Measurements from ENCODE around the gene CCDC74A.
"Not testable (repeated sequence)": the region's sequence is repeated elsewhere in the genome, so short reads cannot be mapped to it uniquely, and the experiment has no call there.

The CCDC74A gene

DNA sequence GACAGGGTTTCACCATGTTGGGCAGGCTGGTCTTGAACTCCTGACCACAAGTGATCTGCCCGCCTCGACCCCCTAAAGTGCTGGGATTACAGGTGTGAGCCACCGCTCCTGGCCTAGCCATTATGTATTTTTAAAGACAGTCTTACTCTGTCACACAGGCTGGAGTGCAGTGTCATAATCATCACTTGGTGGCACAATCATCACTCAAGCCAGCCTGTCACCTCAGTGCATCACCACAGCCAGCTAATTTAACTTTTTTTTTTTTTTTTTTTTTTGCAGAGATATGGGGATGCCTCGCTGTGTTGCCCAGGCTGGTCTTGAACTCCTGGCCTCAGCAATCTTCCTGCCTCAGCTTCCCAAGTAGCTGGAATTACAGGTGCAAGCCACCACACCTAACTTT, 24.1 kb upstream of the CCDC74A start:
- not testable (repeated sequence) for DNase-seq

DNA sequence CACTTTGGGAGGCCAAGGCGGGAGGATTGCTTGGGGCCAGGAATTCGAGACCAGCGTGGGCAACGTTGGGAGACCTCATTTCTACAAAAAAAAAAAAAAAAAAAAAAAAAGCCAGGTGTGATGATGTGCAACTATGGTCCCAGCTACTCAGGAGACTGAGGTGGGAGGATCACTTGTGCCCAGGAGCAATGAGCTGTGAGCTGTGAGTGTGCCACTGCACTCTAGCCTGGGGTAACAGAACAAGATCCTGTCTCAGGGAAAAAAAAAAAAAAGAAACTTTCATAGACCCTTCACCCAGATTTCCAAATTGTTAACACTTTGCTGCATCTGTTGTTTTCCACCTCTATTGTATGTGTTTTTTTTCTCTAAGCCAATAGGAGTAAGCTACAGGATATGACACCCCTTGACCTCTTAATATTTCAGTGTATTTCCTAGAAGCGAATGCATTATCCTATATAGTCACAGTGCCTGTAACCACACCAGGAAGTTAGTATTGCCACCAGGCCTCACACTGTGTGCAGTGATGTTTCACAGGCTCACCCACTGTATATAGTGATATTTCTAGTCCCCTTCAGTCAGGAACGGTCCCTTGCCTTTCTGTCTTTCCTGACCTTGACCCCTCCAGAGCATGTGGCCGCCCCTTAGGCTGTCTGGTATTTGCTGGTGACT, 23.5 kb upstream of the CCDC74A start:
- not testable (repeated sequence) for DNase-seq

DNA sequence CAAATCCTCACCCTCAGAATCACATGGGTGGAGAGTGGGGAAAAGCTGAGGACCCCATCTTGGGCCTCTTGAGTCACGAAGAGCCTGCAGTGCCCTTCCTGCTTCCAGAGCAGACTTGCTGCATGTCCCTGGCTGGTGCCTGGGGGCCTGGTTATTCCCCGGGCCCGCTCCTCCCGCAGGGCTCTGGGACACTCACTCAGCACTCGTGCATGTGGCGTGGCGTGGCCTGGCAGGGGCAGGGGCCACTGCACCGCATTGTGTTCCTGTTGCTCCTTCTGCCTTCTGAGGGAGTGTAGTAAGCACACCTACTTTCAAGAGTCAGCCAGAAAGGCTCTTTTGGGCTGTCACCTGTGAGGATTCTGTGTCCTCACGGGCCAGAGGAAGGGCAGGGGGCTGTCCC, 18.1 kb upstream of the CCDC74A start:
- DNase-seq, result no peak

DNA sequence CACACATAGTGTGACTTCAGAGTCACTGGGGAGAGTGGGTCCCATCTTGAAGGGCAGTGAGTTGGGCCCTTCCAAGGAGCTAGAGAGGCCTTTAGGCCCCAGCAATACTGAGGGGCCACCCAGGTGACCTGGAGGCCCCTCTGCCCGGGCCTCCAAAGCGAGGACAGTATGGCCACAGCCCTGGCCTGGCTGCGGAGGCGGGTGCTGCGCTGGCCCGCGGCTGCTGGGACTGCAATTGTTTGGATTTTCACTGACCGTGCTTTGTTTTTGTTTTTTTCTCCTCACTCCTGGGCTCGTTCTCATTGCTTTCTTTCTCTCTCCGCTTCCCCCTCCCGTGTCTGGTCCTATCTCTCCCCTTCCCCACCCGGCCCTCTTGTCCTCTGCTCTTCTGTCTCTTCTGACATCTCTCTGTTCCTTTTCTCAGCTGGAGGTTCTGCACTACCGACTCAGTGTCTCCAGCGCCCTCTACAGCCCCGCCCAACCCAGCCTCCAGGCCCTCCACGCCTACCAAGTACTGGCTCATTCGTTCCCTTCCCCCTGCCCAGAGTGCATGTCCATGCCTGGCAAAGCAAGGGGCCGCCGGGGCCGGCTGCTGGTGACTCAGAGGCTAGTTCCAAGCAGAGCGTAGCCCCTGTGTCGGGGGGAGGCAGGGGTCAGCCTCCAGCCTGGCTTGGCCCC, 16.3 kb upstream of the CCDC74A start:
- not testable (repeated sequence) for DNase-seq

DNA sequence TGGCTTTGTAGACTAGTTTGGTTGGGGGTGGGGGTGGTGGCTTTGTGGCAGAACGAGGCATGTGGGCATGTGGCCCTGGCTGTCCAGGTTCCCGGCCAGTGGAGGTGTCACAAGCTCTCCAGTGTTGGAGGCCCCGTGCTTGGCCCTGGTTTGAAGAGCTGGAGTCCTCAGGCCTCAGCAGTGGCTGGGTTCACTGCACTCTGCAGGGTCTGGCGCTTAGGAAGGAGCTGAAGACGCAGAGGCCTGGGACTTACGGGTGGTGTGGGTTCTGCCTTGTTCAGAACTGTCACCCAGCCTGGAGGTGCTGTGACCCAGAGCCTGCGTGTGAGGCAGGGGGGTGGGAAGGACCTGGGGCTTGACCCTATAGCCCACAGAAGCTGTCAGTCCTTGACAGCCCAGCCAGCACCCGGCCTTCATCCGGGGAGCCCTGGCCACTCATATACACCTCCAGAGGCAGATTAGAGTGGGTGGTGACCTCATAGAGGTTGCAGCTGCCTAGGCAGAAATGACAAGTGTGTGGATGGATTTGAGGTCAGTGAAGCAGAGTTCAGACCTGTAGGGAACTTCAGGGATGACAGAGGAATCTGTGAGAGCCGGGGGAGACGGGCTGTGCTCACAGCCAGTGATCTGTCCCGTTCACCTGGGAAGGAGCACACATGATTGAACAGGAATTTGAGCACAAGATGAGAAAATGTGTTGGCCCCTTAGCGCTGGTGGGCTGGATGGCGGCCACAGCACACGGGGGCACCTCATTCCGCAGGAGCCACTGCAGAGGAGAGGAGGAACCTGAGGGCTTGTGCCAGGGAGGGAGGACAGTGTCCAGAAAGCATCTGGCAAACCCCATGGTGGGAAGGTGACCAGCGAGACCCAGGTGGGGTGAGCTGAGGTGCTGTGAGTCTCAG, 15.5 kb upstream of the CCDC74A start:
- DNase-seq, result not testable (repeated sequence)

DNA sequence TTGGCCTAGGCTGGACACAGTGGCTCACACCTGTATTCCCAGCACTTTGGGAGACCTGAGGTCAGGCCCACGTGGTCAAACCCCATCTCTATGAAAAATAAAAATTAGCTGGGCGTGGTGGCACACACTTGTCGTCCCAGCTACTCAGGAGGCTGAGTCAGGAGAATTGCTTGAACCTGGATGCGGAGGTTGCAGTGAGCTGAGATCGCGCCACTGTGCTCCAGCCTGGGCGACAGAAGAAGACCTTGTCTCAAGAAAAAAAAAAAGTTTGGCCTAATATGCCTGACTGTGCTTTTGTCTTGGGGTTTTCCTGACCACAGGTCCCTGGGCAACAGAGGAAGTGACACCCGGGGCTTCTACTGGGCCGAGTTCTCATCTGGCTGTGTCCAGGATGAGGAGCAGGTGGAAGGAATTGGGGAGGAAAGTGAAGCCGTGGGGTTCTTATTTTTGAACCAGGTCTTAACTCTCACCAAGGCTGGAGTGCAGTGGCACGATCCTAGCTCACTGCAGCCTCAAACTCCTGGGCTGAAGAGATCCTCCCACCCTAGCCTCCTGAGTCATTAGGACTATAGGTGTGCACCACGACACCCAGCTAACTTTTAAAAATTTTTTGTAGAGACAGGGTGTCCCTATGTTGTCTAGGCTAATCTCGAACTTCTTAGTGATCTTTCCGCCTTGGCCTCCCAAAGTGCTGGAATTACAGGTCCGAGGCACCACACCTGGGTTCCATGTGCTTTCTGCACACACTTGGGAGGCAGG, 13.1 kb upstream of the CCDC74A start:
- DNase-seq, result not testable (repeated sequence)

DNA sequence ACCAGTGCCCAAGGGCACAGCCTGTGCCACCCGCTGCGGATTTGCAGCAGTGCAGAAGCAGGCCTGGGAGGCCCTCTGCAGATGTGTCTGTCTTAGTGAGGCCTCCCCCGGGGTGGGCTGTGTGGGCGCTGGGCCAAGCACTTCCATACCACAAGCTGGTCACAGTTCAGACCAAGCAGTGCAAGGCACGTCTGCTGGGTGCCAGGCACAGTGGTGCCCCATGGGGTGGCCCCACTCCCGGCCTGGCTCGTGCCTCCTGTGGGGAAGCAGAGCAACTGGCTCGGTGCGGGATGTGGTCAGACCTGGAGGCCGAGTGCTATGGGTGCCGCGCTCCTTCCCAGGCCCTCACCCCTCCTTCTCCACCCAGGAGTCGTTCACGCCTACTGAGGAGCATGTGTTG, 12.5 kb upstream of the CCDC74A start:
- not testable (repeated sequence) for DNase-seq

DNA sequence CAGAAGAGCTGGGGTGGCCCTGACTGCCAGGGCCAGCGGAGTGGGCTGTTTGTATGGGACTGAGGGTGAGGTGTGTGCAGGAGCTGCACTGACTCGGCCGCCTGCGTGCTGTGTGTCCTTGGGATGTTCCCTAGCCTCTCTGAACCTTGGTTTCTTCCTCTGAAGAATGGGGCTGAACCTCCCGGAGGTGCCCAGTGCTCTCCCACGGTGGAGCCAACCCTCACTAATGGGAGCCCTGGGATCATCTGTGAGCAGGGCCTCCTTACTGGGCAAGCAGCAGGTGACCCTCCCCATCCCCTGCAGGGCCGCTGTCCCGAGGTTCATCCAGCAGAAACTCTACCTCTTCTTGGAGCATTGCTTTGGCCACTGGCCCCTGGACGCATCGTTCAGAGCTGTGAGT, 11.7 kb upstream of the CCDC74A start:
- DNase-seq, result no peak

DNA sequence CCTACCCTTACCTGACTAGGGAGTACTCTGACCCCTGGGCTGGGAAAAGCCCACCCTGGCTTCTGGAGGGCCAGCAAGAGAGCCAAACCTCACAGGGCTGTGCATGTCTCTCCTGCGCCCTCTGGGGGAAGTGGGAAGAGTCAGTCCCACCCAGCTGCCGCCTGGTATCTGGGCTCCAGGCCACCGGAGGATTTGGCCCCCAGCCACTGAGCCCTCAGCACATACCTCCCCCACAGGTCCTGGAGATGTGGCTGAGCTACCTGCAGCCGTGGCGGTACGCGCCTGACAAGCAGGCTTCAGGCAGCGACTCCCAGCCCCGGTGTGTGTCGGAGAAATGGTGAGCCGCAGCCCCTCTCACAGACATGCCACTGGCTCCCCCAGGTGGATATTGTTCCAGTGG, 11.1 kb upstream of the CCDC74A start:
- not testable (repeated sequence) for DNase-seq

DNA sequence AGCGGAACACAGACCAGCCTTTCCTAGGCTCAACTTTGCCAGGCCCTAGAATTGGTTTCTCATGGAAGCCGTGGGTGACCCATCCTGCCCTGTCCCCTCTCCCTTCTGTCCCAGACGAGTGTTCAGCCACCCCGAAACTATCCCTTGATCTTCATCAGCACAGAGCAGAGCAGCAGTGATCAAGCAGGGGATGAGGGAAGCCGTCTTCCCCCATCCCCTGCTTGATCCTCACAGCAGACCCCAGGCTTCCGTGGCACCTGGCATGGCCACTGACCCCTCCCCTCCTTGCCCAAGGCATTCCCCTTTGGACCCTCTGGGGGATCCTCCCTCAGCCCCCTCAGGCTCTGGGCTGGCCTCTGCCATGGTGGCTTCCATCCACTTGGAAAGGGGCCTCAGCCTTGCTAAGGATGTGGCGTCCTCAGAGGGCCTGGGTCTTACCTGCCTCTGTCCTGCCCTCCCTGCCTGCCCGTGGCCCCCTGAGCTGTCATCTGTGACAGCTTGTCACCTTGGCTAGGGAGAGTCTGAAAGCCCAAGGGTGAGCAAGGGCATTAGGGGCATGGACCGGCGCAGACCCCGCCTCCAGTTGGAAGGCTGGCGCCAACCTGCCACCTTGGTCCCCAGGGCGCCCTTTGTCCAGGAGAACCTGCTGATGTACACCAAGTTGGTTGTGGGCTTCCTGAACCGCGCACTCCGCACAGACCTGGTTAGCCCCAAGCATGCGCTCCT, 10.4 kb upstream of the CCDC74A start:
- peak; percentile 15 for DNase-seq

DNA sequence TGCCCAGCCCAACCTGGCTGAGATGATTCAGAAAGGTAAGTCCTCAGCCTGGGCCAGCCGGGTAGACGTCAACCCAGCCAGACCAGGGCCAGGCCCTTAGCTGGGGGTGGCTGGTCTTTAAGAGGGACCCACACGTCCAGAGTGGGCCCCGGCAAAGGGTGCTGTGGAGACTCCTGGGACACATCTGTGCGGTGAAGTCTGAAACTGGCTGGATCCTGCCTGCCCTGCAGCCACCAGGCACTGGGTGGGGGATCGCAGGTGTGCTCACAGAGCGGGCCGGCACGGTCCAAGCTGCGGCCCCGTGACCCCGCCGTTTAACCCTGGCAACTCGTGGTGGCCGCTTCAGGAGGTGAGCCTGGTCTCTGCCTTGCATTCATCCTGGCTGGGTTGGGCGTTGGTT, 9.8 kb upstream of the CCDC74A start:
- DNase-seq, result not testable (repeated sequence)

DNA sequence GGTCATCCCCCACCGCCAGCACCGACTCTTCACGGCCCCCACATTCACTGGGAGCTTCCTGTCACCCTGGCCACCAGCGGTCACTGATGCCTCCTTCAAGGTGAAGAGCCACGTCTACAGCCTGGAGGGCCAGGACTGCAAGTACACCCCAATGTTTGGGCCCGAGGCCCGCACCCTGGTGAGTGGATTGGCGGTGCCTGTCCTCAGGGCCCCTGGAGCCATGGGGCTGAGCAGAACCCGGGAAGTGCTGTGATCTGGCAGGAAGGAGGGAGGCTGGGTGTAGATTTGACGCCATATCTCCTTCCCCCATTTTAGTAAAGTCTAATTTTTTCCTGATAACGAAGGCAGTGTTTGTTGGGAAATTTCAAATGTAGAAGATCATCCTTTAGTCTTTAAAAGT, 9.2 kb upstream of the CCDC74A start:
- not testable (repeated sequence) for DNase-seq

DNA sequence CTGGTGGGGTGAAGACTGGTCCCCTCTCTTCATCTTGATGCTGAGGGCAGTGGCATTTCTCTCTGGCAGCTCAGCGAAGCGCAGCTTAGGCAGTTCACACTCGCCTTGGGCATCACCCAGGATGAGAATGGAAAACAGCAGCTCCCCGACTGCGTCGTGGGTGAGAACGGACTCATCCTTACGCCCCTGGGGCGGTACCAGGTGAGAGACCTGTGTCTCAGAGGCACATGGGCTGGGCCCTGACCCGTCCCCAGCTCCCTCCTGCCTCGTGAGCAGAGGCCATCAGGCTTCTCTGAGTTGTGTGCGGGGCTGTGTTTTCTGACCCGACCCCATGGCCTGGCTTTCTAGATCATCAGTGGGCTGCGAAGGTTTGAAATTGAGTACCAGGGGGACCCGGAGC, 8.2 kb upstream of the CCDC74A start:
- DNase-seq, result peak; percentile 13

DNA sequence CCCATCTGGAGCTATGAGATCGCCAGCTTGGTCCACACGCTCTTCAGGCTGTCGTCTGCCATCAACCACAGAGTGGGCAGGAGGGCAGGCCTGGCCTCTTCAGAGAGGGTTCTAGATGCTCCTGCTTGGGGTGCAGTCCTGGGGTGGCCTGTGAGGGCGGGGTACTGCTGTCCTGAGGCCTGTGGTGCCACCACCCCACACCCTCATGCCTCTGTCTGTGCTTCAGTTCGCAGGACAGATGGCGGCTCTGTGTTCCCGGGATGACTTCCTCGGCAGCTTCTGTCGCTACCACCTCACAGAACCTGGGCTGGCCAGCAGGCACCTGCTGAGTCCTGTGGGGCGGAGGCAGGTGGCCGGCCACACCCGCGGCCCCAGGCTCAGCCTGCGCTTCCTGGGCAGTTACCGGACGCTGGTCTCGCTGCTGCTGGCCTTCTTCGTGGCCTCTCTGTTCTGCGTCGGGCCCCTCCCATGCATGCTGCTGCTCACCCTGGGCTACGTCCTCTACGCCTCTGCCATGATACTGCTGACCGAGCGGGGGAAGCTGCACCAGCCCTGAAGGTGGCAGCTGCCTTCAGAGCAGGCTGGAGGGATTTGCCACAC, 7.7 kb upstream of the CCDC74A start:
- DNase-seq, result peak; percentile 1

DNA sequence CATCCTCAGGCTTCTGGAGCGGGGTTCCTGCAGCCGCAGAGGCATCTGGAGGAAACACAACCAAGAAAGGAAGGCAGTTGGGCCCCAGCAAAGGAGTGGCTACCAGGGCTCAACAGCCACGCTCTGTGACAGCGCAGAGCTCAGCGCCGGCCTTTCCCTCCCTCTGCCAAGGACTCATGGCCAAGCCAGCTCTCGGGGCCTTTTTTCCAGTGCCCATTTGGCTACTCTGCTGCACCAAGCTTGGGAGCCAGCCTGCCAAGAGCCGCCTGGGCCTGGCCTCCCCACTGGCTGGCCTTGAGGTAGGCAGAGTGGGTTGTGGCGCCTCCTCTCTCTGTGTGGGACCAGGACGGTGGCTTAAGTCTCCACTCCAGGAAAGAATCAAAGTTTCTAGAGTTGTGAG, 7.2 kb upstream of the CCDC74A start:
- DNase-seq, result no peak

DNA sequence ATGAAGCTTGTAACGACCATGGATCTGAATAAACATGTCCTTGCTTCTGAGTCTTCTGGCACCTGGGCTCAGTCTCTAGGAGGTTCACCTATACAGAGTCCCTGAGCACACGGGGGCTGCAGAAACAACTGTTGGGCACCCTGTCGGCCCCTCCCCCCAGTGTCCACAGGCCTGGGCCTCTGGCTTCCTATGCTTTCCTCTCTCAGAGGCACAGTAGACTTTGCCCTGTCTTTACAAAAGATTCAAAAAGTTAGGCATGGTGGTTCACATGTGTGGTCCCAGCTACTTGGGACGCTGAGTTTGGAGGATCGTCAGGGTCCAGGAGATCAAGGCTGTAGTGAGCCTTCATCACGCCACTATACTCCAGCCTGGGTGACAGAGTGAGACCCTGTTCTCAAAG, 6.2 kb upstream of the CCDC74A start:
- DNase-seq, result not testable (repeated sequence)

DNA sequence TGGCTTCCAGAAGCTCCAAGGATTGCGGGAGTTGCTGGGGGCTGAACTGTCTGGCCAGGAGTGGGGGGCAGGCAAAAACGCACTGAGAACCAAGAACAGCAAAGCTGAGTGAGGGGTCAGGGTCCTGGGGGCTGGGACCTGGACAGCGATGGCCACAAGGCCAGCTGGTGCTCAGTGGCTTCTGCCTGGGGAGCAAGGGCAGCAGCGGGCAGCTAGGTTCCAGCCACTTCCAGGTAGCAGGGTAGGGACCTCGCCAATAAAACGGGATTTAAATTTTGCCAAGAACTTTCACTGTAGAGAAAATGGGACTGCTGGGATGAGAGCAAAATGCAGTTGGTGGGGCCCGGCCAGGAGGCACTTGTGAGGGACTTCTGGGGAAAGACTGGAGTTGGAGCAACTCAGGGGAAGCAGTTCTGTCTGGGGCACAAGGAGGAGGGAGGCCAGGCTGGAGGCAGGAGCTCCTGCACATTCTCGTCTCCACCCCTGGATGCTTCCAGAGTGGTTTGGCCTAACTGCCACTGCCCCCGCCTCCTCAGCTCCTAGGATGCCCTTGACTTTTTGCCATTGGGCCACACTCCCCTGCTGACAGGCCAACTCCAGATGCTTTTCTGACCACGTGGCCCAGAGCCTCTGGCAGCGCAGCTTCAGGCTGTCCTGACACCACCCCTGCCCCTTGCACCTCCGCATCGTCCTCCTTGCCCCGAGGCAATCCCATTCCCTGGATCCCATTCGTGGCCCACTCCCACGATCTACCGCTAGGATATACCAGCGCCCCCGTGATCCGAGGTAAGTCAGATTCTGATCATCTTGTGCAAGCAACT, 5.5 kb upstream of the CCDC74A start:
- no peak for DNase-seq

DNA sequence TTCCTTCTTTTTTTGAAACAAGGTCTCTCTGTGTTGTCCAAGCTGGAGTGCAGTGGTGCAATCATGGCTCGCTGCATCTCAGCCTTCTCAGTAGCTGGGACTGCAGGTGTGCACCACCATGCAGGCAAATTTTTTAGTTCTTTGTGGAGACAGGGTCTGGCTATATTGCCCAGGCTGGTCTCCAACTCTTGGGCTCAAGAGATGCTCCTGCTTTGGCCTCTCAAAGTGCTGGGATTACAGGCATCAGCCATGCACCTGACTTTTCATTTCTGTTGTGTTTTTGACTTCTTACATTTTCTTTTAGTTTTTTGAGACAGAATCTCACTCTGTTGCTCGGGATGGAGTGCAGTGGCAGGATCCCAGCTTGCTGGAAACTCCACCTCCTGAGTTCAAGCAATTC, 2.4 kb upstream of the CCDC74A start:
- not testable (repeated sequence) for DNase-seq

DNA sequence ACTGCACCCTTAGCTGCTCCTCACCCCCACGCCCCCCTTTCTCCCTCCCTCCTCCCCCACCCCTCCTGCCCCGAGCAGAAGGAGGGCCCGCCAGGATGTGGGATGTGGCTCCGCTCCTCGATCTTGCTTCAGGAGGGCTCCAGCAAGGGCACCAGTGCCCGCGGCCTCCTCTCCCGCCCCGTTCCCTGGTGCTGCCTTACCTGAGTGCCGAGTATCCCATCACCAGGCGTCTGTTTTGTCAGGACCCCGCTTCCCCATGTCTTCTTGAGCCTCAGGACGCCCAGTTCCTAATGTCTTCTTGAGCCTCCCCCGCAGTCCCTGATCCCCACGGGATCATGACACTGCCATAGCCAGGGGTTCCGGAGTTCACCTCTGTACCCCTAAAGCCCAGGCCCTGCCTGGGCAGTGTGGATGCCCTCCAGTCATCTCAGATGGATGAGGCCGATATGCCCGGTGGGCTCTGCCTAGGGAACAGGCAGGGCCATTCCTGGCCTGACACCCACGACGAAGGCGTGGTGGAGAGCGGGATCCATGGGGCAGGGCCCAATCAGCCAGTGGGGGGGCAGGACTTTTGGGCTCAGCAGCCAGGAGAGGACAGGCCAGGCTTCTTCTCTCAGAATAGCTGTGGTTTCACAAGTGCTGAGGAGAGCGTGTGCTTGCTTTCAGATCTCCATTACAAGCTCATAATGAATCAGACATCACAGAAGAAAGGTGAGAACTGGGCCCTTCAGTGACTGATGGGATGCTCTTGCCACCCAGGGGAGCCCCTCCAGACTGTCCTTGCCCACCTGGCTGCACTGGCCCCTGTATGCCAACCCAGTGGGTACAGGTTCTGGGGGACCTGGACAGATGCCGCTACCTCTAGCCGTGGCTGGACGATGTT, 1.5 kb downstream of the CCDC74A start:
- DNase-seq, result not testable (repeated sequence)

Data from CD4-positive, alpha-beta T cell treated with Interleukin-15 for 1 hour (primary cell).